Breast epithelium (tissue), 3 donors: Measurements from ENCODE around the gene TRAPPC5.

Source experiments
- CTCF ChIP-seq, 3 donors: fragments of 450-650 bp; IDR thresholded peaks; one replicate each; pipeline ENCODE4 v1.5.1; 2016 to 2017; ENCODE audit warnings: antibody characterized with exemption in 3 of 3, mild to moderate bottlenecking in 3 of 3, moderate library complexity in 3 of 3
- POLR2AphosphoS5 ChIP-seq, 3 donors: sonication (generic); formaldehyde crosslinking; IDR thresholded peaks; one replicate each; pipeline ENCODE4 v1.6.1; 2017; ENCODE audit warnings: antibody characterized with exemption in 3 of 3

- TF ChIP-seq CTCF (IDR thresholded peaks at IDR 0.05) = no peak
- TF ChIP-seq POLR2AphosphoS5 (IDR thresholded peaks at IDR 0.05) = no peak
Observed at GRCh38 chr19:7687177-7687576, 6.5 kb downstream of the TRAPPC5 start.
